ENCODE measurements around the gene ZSCAN22. TPM values are rescaled to one million over a fixed set of nuclear protein-coding genes. Genes with fewer than 3 reads are reported as not detected.

ZSCAN22 gene
- total RNA-seq, 1 donor from 2014 or later = 4.2 TPM

GRCh38 chr19:58381460-58382212, 54.8 kb downstream of the ZSCAN22 start:
- Mint-ChIP-seq H3K27me3 (no peaks in the 10 kb centered on the region), H3K4me1 (peaks cover 21% of the 10 kb centered on the region), H3K27ac (peak overlapping the region; percentile 94), H3K4me3 (peak overlapping the region; percentile 97), H3K36me3 (ENCODE audit: low read depth) (peaks cover 5% of the 10 kb centered on the region), H3K9me3 (no peaks in the 10 kb centered on the region)
- intact Hi-C loops (cut with micrococcal nuclease) = loop anchor here (1.0 to 2.0 kb wide), 8 partner anchors 19 to 199 kb away; partner anchors contain the start of genes ERVK3-1, ZNF274, ZNF324 and ZNF497
- DNase-seq = peak; percentile 64

GRCh38 chr19:58382997-58383603, 56.3 kb downstream of the ZSCAN22 start:
- peak; percentile 59 for DNase-seq
- H3K9me3 Mint-ChIP-seq = no peaks in the 10 kb centered on the region
- peaks cover 18% of the 10 kb centered on the region for H3K36me3 Mint-ChIP-seq (ENCODE audit: low read depth)
- H3K27me3 Mint-ChIP-seq = no peaks in the 10 kb centered on the region
- intact Hi-C loops (cut with micrococcal nuclease) = no loop called here
- no peak overlapping the region for H3K4me3 Mint-ChIP-seq
- peaks cover 30% of the 10 kb centered on the region for H3K4me1 Mint-ChIP-seq
- no peak overlapping the region for H3K27ac Mint-ChIP-seq

- Mint-ChIP-seq H3K27ac (peak overlapping the region; percentile 97), H3K27me3 (no peaks in the 10 kb centered on the region), H3K4me1 (peaks cover 32% of the 10 kb centered on the region), H3K36me3 (ENCODE audit: low read depth) (peaks cover 30% of the 10 kb centered on the region), H3K9me3 (no peaks in the 10 kb centered on the region), H3K4me3 (peak overlapping the region; percentile 97)
- peak; percentile 71 for DNase-seq
- intact Hi-C loops (cut with micrococcal nuclease) = no loop called here
Measured at GRCh38 chr19:58385313-58385890, 58.6 kb downstream of the ZSCAN22 start.

- peaks cover 36% of the 10 kb centered on the region for H3K36me3 Mint-ChIP-seq (ENCODE audit: low read depth)
- no peaks in the 10 kb centered on the region for H3K27me3 Mint-ChIP-seq
- DNase-seq = peak; percentile 71
- peak overlapping the region; percentile 97 for H3K4me3 Mint-ChIP-seq
- H3K27ac Mint-ChIP-seq = peak overlapping the region; percentile 97
- H3K4me1 Mint-ChIP-seq = peaks cover 35% of the 10 kb centered on the region
- no peaks in the 10 kb centered on the region for H3K9me3 Mint-ChIP-seq
- intact Hi-C loops (cut with micrococcal nuclease) = loop anchor here (2.0 kb wide), 1 partner anchor 133 kb away; the partner anchor contains the start of gene ZBTB45
Measured at GRCh38 chr19:58385891-58386575, 59.2 kb downstream of the ZSCAN22 start.

GRCh38 chr19:58386576-58387337, 60.0 kb downstream of the ZSCAN22 start, which contains the start of gene RPS5:
Gene RPS5 (plus strand): TSS chr19:58387269. CDS start chr19:58388138, 869 bp downstream.
- peaks cover 39% of the 10 kb centered on the region for H3K36me3 Mint-ChIP-seq (ENCODE audit: low read depth)
- peak; percentile 98 for DNase-seq
- intact Hi-C loops (cut with micrococcal nuclease) = loop anchor here (1.0 to 2.0 kb wide), 6 partner anchors 15 to 132 kb away; partner anchors contain the start of genes ZBTB45, ZNF132, ZNF497 and ZNF584
- H3K9me3 Mint-ChIP-seq = no peaks in the 10 kb centered on the region
- H3K27me3 Mint-ChIP-seq = no peaks in the 10 kb centered on the region
- H3K4me3 Mint-ChIP-seq = peak within 1 kb of the TSS; percentile 97
- H3K4me1 Mint-ChIP-seq = peaks cover 35% of the 10 kb centered on the region
- peak within 1 kb of the TSS; percentile 97 for H3K27ac Mint-ChIP-seq

GRCh38 chr19:58387338-58388174, 60.8 kb downstream of the ZSCAN22 start:
- peaks cover 44% of the 10 kb centered on the region for H3K36me3 Mint-ChIP-seq (ENCODE audit: low read depth)
- no peaks in the 10 kb centered on the region for H3K9me3 Mint-ChIP-seq
- peak overlapping the region; percentile 97 for H3K27ac Mint-ChIP-seq
- no peaks in the 10 kb centered on the region for H3K27me3 Mint-ChIP-seq
- intact Hi-C loops (cut with micrococcal nuclease) = loop anchor here (1.0 to 2.0 kb wide), 6 partner anchors 14 to 131 kb away; partner anchors contain the start of genes ZBTB45, ZNF132, ZNF497 and ZNF584
- H3K4me1 Mint-ChIP-seq = peaks cover 31% of the 10 kb centered on the region
- DNase-seq = peak; percentile 61
- H3K4me3 Mint-ChIP-seq = peak overlapping the region; percentile 97

GRCh38 chr19:58388175-58388526, 61.4 kb downstream of the ZSCAN22 start:
- H3K27ac Mint-ChIP-seq = peak overlapping the region; percentile 97
- DNase-seq = no peak
- no peaks in the 10 kb centered on the region for H3K27me3 Mint-ChIP-seq
- H3K4me3 Mint-ChIP-seq = peak overlapping the region; percentile 97
- intact Hi-C loops (cut with micrococcal nuclease) = no loop called here
- peaks cover 31% of the 10 kb centered on the region for H3K4me1 Mint-ChIP-seq
- peaks cover 50% of the 10 kb centered on the region for H3K36me3 Mint-ChIP-seq (ENCODE audit: low read depth)
- H3K9me3 Mint-ChIP-seq = no peaks in the 10 kb centered on the region

Other genes with a start within 250 kb of the ZSCAN22 start
- 4.8 and 5.3 TPM in 2 replicates for gene ZSCAN18, start 228.8 kb upstream of the ZSCAN22 start, total RNA-seq
- gene ZNF329, start 176.2 kb upstream of the ZSCAN22 start, total RNA-seq = 1.4 and 2.1 TPM in 2 replicates
- 19.4 and 19.8 TPM in 2 replicates for gene ZNF274, start 143.9 kb upstream of the ZSCAN22 start, total RNA-seq
- 52.9 and 55.5 TPM in 2 replicates for gene ZNF544, start 98.1 kb upstream of the ZSCAN22 start, total RNA-seq
- gene ZNF8, start 48.0 kb upstream of the ZSCAN22 start, total RNA-seq = 4.8 and 5.1 TPM in 2 replicates
- gene ERVK3-1, start 21.6 kb upstream of the ZSCAN22 start, total RNA-seq = 75.2 and 80.7 TPM in 2 replicates
- 7.6 and 7.7 TPM in 2 replicates for gene A1BG, start 26.5 kb downstream of the ZSCAN22 start, total RNA-seq
- 0.79 and 1.1 TPM in 2 replicates for gene ZNF497, start 35.8 kb downstream of the ZSCAN22 start, total RNA-seq
- gene ZNF837, start 54.0 kb downstream of the ZSCAN22 start, total RNA-seq = 0.89 and 1.1 TPM in 2 replicates
- gene RPS5, start 60.3 kb downstream of the ZSCAN22 start, total RNA-seq = 1,286 and 1,288 TPM in 2 replicates
- 0.54 and 1.1 TPM in 2 replicates for gene RNF225, start 68.7 kb downstream of the ZSCAN22 start, total RNA-seq
- gene ZNF584, start 81.7 kb downstream of the ZSCAN22 start, total RNA-seq = 17.4 and 17.7 TPM in 2 replicates
- 3.6 and 3.8 TPM in 2 replicates for gene ZNF132, start 113.2 kb downstream of the ZSCAN22 start, total RNA-seq
- 14.4 and 15.2 TPM in 2 replicates for gene ZNF324B, start 124.6 kb downstream of the ZSCAN22 start, total RNA-seq
- 13.6 and 14.7 TPM in 2 replicates for gene ZNF324, start 140.1 kb downstream of the ZSCAN22 start, total RNA-seq
- gene ZNF446, start 149.4 kb downstream of the ZSCAN22 start, total RNA-seq = 6.3 and 6.8 TPM in 2 replicates
- gene SLC27A5, start 185.0 kb downstream of the ZSCAN22 start, total RNA-seq = 24.6 and 27.0 TPM in 2 replicates
- 16.8 and 17.5 TPM in 2 replicates for gene ZBTB45, start 192.8 kb downstream of the ZSCAN22 start, total RNA-seq
- gene TRIM28, start 217.1 kb downstream of the ZSCAN22 start, total RNA-seq = 689 and 698 TPM in 2 replicates
- 108 and 114 TPM in 2 replicates for gene CHMP2A, start 228.1 kb downstream of the ZSCAN22 start, total RNA-seq
- 161 and 175 TPM in 2 replicates for gene UBE2M, start 231.6 kb downstream of the ZSCAN22 start, total RNA-seq
- 21.6 and 23.7 TPM in 2 replicates for gene MZF1, start 246.3 kb downstream of the ZSCAN22 start, total RNA-seq

Data from activated CD4-positive, alpha-beta T cell treated with anti-CD3 and anti-CD28 coated beads, Interleukin-2, amount 10 ng/mL, durations not matched to agents 24 days and 14 days (primary cell).